HG02610 (cell line): ENCODE measurements around the gene CUX1.
A peak's percentile ranks its signal among the peaks of the same experiment; 100 is the strongest.
"Not testable (repeated sequence)": the region's sequence is repeated elsewhere in the genome, so short reads cannot be mapped to it uniquely, and the experiment has no call there.

Experiments
- ATAC-seq: cut with Tn5 transposase; IDR thresholded peaks from one replicate; pipeline ENCODE4 v1.9.1; 2021; ENCODE audit warnings: mild to moderate bottlenecking, moderate library complexity; ENCODE audit not compliant: unreplicated experiment

CUX1 gene

GRCh38 chr7:101998906-101999240 is 181.4 kb downstream of the CUX1 start:
- ATAC-seq = no peak

- no peak for ATAC-seq
Measured at GRCh38 chr7:101999393-101999792, 182.0 kb downstream of the CUX1 start.

GRCh38 chr7:102000123-102000522 is 182.7 kb downstream of the CUX1 start:
- no peak for ATAC-seq

GRCh38 chr7:102004229-102004628 is 186.8 kb downstream of the CUX1 start:
- no peak for ATAC-seq

GRCh38 chr7:102004848-102005247 is 187.4 kb downstream of the CUX1 start:
- no peak for ATAC-seq

GRCh38 chr7:102005933-102006480 is 188.6 kb downstream of the CUX1 start:
- ATAC-seq = no peak

GRCh38 chr7:102006695-102007094 is 189.3 kb downstream of the CUX1 start:
- ATAC-seq = no peak

GRCh38 chr7:102008535-102009262 is 191.3 kb downstream of the CUX1 start:
- ATAC-seq = no peak

GRCh38 chr7:102009628-102010027 is 192.2 kb downstream of the CUX1 start:
- ATAC-seq = no peak

- ATAC-seq = not testable (repeated sequence)
Measured at GRCh38 chr7:102012112-102012830, 194.8 kb downstream of the CUX1 start.

- ATAC-seq = no peak
Measured at GRCh38 chr7:102012941-102013461, 195.6 kb downstream of the CUX1 start.

GRCh38 chr7:102018876-102019275 is 201.4 kb downstream of the CUX1 start:
- ATAC-seq = no peak

- no peak for ATAC-seq
Measured at GRCh38 chr7:102019461-102019860, 202.0 kb downstream of the CUX1 start.

GRCh38 chr7:102021841-102022618 is 204.6 kb downstream of the CUX1 start:
- no peak for ATAC-seq

GRCh38 chr7:102024005-102024768 is 206.8 kb downstream of the CUX1 start:
- ATAC-seq = no peak

GRCh38 chr7:102024769-102025391 is 207.5 kb downstream of the CUX1 start:
- no peak for ATAC-seq

GRCh38 chr7:102025777-102026176 is 208.4 kb downstream of the CUX1 start:
- ATAC-seq = not testable (repeated sequence)

GRCh38 chr7:102028206-102028826 is 210.9 kb downstream of the CUX1 start:
- no peak for ATAC-seq

GRCh38 chr7:102029616-102030015 is 212.2 kb downstream of the CUX1 start:
- no peak for ATAC-seq

GRCh38 chr7:102030696-102031095 is 213.3 kb downstream of the CUX1 start:
- ATAC-seq = peak; percentile 49
